Peyer's patch (tissue), 4 donors: ENCODE measurements around the gene RFX8.

Source experiments
- CTCF ChIP-seq, 6 experiments: fragments of 450-650 bp in 4 of 6; fragments of 200-600 bp in 2 of 6; sonication (generic) in 1 of 6; IDR thresholded peaks; one replicate each; pipeline ENCODE4 v1.5.1; 2017 to 2019; ENCODE audit warnings: antibody characterized with exemption in 6 of 6, mild to moderate bottlenecking in 3 of 6, moderate library complexity in 1 of 6
- POLR2A ChIP-seq, 2 donors: fragments of 450-650 bp; IDR thresholded peaks; one replicate each; pipeline ENCODE4 v1.5.1; 2017; ENCODE audit warnings: antibody characterized with exemption in 2 of 2, mild to moderate bottlenecking in 2 of 2, moderate library complexity in 2 of 2

GRCh38 chr2:101396316-101396717 lies 78.6 kb downstream of the RFX8 start:
- no peak for TF ChIP-seq POLR2A (IDR thresholded peaks at IDR 0.05)
- no peak for TF ChIP-seq CTCF (IDR thresholded peaks at IDR 0.05)
